ENCODE results near the gene ASCL2.

DNA sequence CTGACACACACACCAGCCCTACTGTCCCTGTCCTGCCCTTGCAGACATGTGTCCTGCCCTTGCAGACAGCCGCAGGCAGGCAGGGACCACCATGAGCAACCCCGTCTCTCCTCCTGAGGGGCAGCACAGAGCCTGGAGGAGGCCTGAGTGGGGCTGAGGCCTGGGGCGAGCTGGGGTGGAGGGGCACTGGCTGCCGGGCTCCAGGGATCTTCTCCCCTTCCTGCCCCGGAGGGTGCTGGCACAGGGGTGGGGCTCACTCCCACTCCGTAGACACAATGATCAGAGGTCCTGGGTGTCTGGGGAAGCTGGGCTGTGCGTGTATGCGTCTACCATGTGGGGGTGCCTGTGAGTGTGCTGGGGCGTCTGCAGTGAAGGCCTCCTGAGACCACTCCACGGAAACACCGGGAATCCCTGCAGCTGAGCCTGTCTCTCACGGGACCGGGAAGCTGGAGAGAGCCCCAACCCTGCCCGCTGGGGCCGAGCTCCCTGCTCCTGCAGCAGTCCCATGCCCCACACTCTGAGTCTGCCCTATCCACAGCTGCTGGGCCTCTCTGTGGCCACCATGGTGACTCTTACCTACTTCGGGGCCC, 32.0 kb upstream of the ASCL2 start:
- TF ChIP-seq, protein P1, sequence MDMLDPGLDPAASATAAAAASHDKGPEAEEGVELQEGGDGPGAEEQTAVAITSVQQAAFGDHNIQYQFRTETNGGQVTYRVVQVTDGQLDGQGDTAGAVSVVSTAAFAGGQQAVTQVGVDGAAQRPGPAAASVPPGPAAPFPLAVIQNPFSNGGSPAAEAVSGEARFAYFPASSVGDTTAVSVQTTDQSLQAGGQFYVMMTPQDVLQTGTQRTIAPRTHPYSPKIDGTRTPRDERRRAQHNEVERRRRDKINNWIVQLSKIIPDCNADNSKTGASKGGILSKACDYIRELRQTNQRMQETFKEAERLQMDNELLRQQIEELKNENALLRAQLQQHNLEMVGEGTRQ (IDR thresholded peaks at IDR 0.05; ENCODE audit: low read depth, low read length), result no peak
- TF ChIP-seq RAD21 (IDR thresholded peaks at IDR 0.05; ENCODE audit: low read length) (no peak), POLR2A (IDR thresholded peaks at IDR 0.05; ENCODE audit: low read depth, low read length) (no peak), CEBPB (IDR thresholded peaks at IDR 0.05; ENCODE audit: low read depth, low read length) (no peak), RCOR1 (IDR thresholded peaks at IDR 0.05; ENCODE audit: insufficient replicate concordance, low read length) (no peak), NFE2L2 (IDR thresholded peaks at IDR 0.05; ENCODE audit: low read depth, low read length) (no peak), FOS (IDR thresholded peaks at IDR 0.05; ENCODE audit: low read depth, low read length) (no peak)
- TF ChIP-seq, protein P2, sequence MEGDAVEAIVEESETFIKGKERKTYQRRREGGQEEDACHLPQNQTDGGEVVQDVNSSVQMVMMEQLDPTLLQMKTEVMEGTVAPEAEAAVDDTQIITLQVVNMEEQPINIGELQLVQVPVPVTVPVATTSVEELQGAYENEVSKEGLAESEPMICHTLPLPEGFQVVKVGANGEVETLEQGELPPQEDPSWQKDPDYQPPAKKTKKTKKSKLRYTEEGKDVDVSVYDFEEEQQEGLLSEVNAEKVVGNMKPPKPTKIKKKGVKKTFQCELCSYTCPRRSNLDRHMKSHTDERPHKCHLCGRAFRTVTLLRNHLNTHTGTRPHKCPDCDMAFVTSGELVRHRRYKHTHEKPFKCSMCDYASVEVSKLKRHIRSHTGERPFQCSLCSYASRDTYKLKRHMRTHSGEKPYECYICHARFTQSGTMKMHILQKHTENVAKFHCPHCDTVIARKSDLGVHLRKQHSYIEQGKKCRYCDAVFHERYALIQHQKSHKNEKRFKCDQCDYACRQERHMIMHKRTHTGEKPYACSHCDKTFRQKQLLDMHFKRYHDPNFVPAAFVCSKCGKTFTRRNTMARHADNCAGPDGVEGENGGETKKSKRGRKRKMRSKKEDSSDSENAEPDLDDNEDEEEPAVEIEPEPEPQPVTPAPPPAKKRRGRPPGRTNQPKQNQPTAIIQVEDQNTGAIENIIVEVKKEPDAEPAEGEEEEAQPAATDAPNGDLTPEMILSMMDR (conservative IDR thresholded peaks at IDR 0.05; ENCODE audit: low read depth, low read length), result no peak

All from IMR-90 (cell line).